AG08395 (cell line): ENCODE measurements around the gene ZNG1F.
A peak's percentile ranks its signal among the peaks of the same experiment; 100 is the strongest.
"Not testable (repeated sequence)": the region's sequence is repeated elsewhere in the genome, so short reads cannot be mapped to it uniquely, and the experiment has no call there.

Experiments used
- DNase-seq: peaks from one replicate; pipeline ENCODE4 v3.0.0; 2012; ENCODE audit warnings: mixed read lengths, low spot score

Gene ZNG1F

GRCh38 chr9:41189217-41189616, at the start of gene ZNG1F:
TSS of gene ZNG1F (minus strand) at chr9:41189317. CDS start at chr9:41189258, 59 bp downstream.
- not testable (repeated sequence) for DNase-seq

- DNase-seq: not testable (repeated sequence)
Measured at GRCh38 chr9:41237110-41237749, 48.1 kb upstream of the ZNG1F start.

GRCh38 chr9:41236486-41237109, 47.5 kb upstream of the ZNG1F start:
- not testable (repeated sequence) for DNase-seq

- DNase-seq: peak; percentile 1
Measured at GRCh38 chr9:41234811-41235805, 46.0 kb upstream of the ZNG1F start.

- not testable (repeated sequence) for DNase-seq
Measured at GRCh38 chr9:41234221-41234620, 45.1 kb upstream of the ZNG1F start.

GRCh38 chr9:41232326-41232725, 43.2 kb upstream of the ZNG1F start:
- DNase-seq: not testable (repeated sequence)

GRCh38 chr9:41230418-41230817, 41.3 kb upstream of the ZNG1F start:
- peak; percentile 4 for DNase-seq

GRCh38 chr9:41229408-41230401, 40.6 kb upstream of the ZNG1F start:
- peak; percentile 3 for DNase-seq

GRCh38 chr9:41219831-41220230, 30.7 kb upstream of the ZNG1F start:
- not testable (repeated sequence) for DNase-seq

- DNase-seq: not testable (repeated sequence)
Measured at GRCh38 chr9:41188439-41188838, 678 bp downstream of the ZNG1F start.

GRCh38 chr9:41174994-41175393, 14.1 kb downstream of the ZNG1F start:
- not testable (repeated sequence) for DNase-seq

GRCh38 chr9:41150116-41150515, 39.0 kb downstream of the ZNG1F start:
- DNase-seq: not testable (repeated sequence)

GRCh38 chr9:41141878-41142277, 47.2 kb downstream of the ZNG1F start:
- DNase-seq: not testable (repeated sequence)

- not testable (repeated sequence) for DNase-seq
Measured at GRCh38 chr9:41128581-41128980, 60.5 kb downstream of the ZNG1F start, which contains the start of gene FOXD4L6. TSS of gene FOXD4L6 (minus strand) at chr9:41128681. CDS start at chr9:41128383, 298 bp downstream.

- not testable (repeated sequence) for DNase-seq
Measured at GRCh38 chr9:41126746-41127446, 62.2 kb downstream of the ZNG1F start.

- DNase-seq: not testable (repeated sequence)
Measured at GRCh38 chr9:41125936-41126335, 63.2 kb downstream of the ZNG1F start.

GRCh38 chr9:41125109-41125658, 63.9 kb downstream of the ZNG1F start:
- not testable (repeated sequence) for DNase-seq

GRCh38 chr9:41124250-41125108, 64.6 kb downstream of the ZNG1F start:
- not testable (repeated sequence) for DNase-seq

GRCh38 chr9:41123812-41124211, 65.3 kb downstream of the ZNG1F start:
- not testable (repeated sequence) for DNase-seq
